DMS 273 (cell line): ENCODE results near the gene PSMC4.
A peak's percentile ranks its signal among the peaks of the same experiment; 100 is the strongest.

Experiments
- DNase-seq: peaks from one replicate; lab custom pipeline; 2025; ENCODE audit not compliant: unreplicated experiment; lab: John Stamatoyannopoulos, UW

Gene PSMC4

DNA sequence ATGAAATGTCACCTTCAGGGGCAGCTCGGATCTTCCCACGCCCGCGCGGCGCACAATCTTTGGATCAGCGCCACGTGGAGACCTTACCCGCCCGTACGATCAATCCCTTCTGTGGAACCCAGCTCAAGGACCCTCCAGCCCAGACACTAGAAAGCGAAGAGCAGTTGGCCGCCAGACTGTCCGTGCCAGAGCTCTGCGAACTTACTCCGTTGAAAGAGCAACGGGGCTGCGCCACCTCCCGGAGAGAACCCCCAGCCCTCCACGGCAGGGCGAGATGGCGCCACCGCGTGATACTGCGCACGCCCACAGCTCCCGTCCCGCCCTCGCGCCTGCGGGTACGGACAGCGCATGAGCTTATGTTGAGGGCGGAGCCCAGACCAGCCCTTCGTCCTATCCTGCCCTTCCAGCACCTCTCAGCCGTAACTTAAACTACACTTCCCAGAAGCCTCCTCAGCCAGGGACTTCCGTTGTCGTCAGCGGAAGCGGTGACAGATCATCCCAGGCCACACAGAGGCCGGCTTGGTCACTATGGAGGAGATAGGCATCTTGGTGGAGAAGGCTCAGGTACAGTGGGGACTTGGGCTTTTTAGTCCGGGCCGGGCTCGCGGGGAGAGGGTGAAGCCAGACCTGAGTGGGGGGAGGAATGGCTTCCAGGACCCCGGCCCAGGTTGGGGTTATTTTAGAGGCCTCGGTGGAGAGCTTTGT, at the start of gene PSMC4:
PSMC4 (plus strand) TSS at position 491 of the 705 bp plus-strand sequence; CDS start at position 529, 38 bp downstream.
- peak; percentile 99 for DNase-seq

DNA sequence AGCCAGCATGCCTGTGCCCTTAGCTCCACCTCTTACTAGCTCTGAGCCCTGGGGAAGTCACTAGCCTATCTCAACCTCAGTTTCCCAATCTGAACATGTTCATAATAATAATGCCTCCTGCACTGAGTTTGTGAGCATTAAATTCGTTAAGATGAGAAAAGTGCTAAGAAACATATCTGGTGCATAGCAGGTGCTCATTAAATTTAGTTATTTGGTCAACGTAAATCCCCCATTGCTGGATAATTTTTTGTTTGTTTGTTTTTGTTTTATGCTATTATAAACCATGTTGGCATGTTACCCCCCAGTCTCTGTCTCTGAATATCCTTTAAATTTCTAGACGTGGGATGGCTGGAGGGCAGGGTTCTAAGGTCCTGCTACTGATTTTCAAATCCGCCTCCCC, 47.1 kb upstream of the PSMC4 start:
- DNase-seq = no peak

DNA sequence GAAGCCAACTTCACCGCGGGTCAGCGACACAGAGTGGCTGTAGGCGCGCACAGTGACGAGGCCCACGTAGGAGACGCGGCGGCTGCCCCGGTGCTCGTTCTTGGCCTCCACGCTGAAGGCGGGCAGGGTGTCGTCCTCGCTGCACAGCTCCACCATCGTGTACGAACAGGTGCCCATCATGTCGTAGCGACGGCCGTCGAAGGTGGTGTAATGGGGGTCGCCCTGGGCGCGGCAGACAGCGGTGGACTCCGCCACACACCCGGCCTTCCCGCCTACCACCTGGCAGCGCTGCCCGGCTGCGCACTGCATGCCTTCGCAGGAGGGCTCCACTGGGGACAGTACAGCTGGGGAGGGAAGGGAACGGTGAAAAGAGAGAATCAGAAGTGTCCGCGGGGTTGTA, 46.6 kb upstream of the PSMC4 start:
- no peak for DNase-seq

DNA sequence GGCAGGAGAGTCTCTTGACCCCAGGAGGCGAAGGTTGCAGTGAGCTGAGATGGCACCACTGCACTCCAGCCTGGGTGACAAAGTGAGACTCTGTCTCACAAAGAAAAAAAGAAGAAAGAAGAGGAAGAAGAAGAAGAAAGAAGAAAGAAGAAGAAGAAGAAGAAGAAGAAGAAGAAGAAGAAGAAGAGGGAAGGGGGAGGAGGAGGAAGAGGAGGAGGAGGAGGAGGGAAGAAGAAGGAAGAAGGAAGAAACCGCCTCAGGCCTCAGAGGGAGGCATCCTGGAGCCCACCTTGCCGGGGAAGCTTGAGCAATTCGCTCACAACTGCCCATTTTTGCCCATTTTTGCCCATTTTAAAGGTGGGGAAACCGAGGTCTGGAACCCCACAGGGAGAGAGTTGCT, 46.0 kb upstream of the PSMC4 start:
- DNase-seq = no peak

DNA sequence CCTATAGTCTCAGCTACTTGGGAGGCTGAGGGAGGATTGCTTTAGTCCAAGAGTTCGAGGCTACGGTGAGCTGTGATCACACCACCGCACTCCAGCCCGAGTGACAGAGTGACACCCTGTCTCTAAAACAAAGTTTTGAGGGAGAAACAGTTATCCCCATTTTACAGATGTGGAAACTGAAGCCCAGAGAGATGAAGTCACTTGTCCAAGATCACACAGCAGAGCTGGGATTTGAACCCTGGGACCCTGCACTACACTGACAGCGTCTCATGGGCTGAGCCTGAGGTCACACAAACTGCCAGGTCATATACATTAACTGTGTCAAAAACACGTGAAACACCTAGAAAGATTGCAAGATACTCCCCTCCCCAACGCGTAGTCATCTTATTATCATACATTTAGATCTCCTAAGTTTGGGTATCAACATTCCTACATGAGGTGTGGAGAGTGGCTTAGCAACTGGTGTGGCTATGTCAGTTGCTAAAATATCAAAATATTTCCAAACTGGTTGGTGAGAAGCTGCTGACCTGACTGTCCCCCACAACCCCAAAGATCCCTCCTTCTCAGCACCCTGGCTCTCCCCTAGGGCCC, 44.7 kb upstream of the PSMC4 start:
- DNase-seq = no peak

DNA sequence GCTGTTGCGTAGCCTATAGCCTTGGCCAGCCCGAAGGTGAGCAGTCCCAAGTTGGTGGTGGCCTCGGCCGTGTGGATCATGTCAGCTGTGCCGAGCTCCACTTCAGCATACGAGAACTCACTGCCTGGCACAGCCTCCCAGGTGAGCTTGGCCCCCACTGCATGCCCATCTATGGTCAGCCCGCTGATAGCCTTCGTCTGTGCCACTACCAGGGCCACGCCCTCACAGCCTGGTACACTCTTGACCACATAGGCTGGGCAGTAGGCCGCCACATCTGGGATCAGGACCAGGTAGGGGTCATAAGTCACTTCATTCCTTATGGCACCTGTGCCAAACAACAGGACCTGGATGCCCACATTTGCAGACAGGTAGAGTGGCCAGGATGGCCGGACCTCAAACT, 43.9 kb upstream of the PSMC4 start:
- no peak for DNase-seq

DNA sequence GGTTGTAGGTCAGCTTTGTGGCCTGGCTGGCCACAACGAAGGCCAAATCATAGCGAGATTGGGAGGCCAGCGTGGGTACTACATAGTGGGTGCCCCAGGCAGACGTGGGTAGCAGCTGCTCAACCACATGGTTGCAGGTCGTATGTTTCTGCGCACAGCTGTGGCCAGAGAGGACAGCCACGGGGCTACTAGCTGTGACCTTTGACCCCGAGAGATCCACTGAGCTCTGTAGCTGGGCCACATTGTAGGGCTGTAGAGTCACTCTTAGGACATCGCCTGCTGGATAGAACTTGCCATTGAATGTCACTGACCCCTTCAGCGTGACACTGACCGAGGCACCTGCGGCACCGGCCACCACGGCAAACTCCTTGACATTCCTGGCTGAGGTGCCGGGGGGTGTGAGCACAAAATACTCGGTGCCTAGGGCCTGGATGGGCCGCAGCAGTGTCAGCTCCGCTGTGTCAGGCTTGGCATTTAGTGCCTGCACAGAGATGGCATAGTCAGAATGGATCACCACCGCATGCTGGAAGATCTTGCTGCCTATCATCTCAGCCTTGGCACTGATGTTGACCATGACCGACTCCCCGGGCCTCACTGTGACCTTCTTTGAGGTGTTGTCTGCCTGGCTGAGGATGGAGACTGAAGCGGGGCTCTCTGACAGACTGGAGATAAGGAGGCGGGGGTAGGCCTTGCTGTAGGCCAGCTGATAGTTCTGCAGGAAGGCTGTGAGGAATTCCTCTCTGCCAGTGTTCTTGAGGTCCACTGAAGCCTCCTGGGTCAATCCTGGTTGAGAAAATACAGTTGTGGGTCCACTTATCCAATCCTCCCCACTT, 43.2 kb upstream of the PSMC4 start:
- no peak for DNase-seq

DNA sequence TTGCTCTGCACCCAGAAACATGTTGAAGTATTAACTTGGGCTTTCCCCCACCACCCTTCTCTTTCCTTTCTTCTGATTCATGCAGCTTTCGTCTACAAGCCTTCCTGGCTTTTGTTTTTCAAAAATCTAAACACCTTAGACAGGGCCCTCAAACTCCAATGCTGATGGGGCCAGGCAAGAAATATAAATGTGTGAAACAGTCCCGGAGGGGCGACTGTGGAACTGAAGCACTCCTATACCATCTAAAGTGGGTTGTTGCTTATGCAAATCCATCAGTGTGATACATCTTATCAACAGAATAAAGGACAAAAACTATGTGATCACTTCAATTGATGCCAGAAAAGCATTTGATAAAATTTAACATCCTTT, 42.6 kb upstream of the PSMC4 start:
- DNase-seq = no peak

DNA sequence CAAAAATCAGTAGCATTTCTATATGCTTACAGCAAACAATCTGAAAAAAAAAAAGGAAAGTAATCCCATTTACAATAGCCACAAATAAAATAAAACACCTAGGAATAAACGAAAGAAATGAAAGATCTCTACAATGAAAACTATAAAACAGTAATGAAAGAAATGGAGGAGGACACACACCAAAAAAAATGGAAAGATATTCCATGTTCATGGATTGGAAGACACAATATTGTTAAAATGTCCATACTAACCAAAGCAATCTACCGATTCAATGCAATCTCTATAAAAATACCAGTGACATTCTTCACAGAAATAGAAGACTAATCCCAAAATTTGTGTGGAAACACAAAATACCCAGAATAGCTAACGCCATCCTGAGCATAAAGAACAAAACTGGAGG, 41.2 kb upstream of the PSMC4 start:
- DNase-seq = no peak

DNA sequence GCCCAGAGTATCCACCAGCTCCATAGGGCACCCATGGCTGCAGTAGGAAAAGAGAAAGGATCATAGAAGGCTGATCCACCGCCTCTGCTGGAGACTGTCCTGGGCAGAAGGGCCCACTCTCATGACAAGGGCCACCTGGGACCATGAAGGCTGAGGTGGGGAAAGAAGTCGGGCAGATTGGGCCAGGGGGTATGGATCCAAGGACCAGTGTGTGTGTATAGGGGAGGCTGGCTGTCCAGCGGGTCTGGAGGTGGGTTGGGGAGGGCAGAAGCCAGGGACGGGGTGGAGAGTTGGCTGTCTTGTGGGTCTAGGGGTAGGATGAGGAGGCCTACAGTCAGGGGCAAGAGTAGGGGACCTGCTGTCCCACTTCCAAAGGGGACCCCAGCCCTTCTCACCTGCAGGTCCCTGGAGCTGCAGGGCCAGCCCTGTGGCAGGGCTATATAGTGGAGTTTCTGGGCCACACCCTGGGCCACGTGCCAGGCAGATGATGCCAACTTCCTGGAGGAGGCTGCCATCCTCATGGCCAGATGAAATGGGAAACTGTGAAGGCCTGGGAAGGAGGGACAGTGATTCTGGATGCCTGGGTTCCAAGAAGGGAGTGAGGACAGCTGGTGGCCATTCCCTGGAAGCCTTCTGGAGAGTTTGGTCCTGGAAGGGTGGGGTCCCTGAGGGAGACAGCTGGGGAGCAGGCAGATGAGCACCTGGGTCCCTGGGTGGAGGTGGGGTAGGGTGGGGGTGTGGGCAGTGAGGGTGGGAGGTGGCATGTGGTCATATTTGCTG, 36.2 kb upstream of the PSMC4 start, which contains the start of gene FCGBP:
FCGBP (minus strand) TSS at position 51 of the 780 bp plus-strand sequence.
- DNase-seq = no peak

DNA sequence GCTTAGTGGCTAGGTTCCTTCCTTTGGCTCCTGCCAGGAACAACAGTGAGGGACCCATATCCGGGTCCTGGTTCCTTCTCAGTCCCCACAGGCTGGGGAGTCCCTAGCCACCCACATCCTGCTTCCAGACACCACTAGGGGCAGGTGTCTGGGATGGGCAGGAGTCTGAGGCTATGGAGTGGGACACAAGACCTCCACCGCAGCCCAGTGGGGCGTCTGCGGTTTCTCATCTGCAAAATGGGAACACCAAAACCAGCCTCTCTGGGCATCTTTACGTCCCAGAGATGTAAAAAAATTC, 35.7 kb upstream of the PSMC4 start:
- no peak for DNase-seq

DNA sequence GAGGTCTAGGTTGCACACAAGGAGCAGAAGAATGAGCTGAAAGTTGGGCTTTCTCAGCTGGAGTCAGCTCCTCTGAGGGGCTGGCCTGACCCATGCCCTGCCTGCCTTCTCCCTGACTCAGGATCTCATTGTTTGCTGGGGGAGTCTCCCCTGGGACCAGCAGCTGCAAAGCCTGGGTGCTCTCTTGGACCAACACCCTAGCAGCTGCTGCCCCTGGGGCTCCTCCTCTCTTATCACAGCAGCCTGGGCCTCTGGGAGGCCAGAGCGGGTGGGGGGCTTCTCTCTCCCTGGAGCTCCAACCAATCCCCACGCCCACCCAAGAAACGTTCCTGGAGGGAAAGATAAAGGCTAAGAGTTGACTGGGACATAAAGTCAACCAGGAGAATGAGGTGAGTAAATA, 34.9 kb upstream of the PSMC4 start:
- DNase-seq = no peak

DNA sequence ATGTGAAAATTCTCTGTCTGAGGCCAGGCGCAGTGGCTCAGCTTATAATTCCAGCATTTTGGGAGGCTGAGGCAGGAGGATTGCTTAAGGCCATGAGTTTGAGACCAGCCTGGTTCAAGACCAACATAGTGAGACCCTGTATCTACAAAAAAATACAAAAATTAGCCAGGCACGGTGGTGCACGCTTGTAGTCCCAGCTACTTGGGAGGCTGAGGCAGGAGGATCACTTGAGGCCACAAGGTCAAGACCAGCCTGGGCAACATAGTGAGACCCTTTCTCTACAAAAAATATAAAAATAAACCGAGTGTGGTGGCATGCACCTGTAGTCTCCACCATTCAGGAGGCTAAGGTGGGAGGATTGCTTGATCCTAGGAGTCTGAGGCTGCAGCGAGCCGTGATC, 34.3 kb upstream of the PSMC4 start:
- DNase-seq = no peak

DNA sequence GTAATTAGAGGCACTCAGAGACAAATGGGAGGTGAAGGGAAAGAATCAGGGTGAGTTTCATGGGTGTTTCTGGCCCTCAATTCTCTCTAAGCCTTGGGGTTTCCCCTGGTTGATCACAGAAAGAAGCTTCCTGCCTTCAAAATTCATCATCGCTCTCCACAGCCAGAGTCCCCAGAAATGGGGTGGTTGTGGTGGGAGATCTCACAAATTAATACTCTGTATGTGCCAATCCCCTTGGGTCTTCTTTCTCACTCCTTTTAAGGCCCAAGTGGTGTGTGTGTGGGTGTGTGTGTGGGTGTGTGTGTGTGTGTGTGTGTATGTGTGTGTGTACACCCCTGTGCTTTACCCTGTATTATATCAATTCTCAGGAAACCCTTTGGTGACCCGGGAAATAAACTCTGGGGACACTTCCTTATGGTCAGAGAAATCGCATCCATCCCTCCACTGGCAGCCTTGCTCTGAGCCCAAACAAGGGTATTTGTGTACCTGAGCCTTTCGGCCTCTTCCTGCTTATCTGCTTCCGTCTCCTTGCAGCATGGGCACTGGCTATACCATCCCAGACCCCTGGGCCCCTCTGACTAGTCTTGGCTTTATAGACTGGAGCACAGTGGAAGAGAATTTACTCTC, 33.8 kb upstream of the PSMC4 start:
- no peak for DNase-seq

DNA sequence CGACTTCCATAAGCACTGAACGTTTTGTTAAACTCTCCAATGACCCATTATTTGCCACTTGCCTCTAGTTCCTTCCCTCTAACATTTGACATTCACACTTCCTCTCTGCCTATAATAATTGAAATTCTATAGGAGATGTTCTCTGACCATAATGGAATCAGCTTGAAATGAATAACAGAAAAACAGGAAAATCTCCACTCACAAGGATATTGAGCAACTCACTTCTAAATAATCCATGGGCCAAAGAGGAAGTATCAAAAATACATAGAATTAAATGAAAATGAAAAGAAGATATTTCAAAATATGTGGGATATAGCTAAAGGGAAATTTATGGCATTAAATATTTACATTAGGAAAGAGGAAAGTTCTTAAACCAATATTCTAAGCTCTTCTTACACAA, 33.2 kb upstream of the PSMC4 start:
- DNase-seq = no peak

DNA sequence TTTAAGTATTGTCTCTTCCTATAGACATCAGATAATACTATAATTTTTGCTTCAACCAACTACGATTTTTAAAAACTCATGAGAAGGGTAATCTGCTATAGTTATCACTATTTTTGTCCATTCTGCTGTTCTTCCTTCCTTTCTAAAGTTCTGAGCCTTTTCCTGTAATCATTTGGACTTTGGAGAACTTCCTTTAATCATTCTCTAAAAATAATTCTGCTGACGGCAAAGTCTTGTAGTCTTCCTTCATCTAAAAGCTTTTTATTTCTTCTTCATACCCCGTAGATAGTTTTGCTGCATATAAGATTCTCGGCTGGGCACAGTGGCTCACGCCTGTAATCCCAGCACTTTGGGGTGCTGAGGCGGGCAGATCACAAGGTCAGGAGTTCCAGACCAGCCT, 31.4 kb upstream of the PSMC4 start:
- no peak for DNase-seq

DNA sequence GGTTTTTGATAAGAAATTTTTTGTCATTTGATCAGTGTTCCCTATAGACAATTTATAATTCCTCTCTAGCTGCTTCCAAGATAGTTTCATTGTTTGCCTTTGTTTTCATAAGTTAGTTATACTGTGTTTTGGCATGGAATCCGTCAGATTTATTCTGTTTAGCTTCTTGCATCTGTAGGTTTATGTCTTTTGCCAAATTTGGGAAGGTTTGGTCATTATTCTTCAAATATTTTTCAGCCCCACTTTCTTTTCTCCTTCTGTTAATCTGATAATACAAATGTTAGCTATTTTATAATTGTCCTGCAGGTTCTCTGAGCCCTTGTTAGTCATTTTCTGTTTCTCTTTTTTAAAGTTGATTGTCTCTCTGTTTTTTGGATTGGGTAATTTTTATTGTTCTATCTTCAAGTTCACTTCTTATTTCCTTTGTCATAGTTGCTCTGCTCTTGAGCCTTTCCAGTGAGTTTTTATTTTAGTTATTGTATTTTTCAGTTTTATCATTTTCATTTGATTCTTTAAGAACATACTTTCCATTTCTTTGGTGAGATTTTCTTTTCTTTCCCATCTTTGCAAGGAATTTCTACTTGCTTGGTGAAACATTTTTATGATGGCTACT, 30.6 kb upstream of the PSMC4 start:
- DNase-seq = no peak

DNA sequence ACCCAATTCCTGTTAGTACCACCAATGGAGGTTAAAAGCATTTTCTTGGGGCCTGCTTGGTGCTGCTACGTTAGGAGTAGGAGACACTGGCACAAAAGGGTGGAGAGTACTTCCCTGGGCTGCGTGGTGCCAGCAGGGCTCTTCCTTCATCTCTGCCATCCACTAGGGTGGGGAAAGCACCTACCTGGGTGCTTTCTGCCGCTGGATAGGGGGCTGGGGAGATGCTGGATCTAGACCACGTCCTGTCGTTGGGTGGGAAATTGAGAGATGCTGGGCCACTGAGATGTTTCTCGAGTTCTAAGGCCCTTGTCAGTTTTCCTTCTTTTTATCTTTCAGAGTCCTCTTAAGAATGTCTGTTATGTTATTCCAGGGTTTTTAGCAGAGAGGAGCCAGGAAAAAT, 29.8 kb upstream of the PSMC4 start:
- DNase-seq = no peak

DNA sequence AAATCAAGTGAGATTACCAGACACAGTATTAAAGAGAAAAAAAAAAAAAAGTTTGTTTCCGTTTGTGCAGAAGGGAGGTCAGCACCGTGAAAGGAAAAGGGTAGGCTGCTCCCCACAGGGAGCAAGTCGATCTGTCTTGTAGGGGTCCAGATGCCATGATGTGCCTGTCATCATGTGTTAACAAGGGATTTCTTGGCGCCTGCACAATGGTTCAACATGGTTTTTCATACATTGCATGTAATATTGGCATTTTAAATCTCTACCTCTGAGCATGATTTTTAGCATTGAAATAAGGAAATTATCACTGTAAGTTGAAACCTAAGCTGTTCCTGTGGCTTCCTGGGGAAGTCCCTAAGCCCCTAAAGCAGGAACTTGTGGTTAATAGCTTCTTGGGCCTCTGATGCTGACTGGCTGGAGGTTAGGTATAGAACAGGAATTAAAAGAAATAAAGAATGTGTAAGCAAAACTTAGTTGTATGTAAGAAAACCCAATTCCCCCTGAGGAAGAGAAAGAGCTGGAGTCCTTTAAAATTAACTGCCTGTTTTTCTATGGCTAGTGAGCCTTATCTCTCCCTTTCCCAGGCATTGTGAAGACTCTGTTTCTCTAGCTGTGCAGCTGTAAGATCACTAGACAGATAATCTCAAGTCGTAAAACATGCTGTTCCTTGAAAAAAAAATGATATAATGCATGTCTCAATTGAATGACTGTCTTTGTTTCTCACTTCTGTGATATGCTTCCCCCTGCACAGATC, 29.2 kb upstream of the PSMC4 start:
- no peak for DNase-seq

DNA sequence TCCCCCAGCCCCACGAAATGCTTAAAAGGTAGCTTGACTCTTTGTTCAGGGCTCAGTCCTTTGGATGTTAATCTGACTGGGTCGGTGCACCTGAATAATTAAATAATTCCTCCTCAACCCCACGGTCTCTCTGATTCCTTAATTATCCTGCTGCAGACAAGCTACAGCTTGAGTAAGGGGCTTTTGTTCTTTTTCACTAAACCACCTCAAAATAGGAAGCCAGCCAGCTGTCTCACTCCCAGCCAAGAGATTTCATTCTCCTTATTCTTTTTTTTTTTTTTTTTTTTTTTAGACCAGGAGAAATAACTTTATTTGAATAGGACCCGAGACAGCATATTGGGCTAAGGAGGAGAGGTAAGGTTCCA, 28.6 kb upstream of the PSMC4 start:
- DNase-seq = no peak
